ENCODE results near the gene SH2D7.
"Not testable (repeated sequence)": the region's sequence is repeated elsewhere in the genome, so short reads cannot be mapped to it uniquely, and the experiment has no call there.

SH2D7 gene

DNA sequence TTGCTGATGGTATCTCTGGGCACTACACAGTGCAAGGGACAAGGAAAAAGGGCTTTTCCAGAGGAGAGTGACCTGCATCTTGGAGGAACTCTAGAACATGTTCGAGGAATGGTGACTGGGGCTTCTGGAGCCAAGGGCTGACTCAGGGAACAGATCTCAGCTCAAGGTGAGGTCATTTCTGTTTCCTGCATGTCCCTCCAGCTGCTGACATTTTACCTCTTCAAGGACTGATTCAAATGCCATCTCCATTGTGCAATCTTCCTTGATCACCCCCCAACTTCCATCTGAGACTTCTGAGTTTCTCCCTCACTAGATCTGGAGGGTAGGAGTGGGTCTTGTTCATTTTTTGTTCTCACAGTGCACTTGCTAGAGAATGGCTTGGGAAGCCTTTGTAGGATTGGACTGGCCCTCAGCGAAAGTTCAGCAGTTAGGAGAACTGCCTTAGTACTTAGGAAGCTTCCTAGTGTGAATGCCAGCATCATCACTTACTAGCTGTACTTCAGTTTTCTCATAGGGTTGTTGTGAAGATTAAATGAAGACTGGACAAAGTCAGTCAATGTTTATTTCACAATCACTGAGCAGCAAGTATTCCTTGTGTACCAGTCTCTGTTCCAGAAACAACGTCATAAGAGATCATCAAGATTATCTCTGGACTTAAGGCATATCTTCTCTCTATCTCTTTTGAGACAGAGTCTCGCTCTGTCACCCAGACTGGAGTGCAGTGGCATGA is 54.2 kb downstream of the SH2D7 start:
- no peak for DNase-seq

DNA sequence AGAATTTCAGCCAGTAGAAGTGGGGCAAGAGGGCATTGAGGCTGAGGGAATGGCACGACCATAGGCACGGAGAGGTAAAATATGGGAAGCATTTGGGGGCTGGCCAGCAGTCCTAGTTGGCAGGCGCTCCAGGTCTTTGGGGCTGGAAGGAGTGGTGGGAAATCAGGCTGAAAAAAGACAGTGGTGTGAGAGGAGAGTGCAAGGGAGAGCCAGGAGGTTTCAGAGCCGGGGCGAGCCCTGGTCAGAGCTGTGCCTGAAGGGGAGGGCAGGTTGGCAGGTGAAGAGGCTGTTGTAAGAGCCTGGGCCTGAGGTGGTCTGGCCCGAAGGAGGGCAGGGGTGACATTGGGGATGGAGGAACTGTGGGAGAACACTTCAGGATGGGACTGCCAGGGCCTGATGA is 55.2 kb downstream of the SH2D7 start:
- DNase-seq = no peak

DNA sequence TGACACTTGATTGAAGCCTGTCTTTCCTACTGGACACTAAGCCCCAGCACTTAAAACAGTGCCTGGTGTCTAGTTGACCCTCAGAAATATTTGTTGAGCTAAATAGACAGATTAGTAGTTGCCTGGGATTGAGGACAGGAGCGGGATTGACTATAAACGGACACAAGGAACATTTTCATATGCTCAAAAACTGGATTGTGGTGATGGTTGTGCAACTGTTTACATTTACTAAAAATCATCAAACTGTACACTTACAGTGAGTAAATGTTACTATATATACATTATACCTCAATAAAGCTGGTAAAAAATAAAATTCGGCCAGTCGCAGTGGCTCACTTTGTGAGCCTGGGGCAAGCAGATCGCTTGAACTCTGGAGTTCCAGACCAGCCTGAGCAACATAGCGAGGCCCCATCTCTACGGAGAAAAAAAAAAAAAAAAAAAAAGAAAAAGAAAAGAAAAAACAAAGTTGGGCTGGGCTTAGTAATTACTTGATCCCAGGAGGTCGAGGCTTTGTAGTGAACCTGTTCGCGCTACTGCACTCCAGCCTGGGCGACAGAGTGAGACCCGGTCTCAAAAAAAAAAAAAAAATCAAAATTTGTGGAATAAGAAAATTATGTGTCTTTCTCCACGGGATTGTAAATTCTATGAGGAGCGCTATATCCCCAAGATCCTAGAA is 56.2 kb downstream of the SH2D7 start:
- DNase-seq = no peak

DNA sequence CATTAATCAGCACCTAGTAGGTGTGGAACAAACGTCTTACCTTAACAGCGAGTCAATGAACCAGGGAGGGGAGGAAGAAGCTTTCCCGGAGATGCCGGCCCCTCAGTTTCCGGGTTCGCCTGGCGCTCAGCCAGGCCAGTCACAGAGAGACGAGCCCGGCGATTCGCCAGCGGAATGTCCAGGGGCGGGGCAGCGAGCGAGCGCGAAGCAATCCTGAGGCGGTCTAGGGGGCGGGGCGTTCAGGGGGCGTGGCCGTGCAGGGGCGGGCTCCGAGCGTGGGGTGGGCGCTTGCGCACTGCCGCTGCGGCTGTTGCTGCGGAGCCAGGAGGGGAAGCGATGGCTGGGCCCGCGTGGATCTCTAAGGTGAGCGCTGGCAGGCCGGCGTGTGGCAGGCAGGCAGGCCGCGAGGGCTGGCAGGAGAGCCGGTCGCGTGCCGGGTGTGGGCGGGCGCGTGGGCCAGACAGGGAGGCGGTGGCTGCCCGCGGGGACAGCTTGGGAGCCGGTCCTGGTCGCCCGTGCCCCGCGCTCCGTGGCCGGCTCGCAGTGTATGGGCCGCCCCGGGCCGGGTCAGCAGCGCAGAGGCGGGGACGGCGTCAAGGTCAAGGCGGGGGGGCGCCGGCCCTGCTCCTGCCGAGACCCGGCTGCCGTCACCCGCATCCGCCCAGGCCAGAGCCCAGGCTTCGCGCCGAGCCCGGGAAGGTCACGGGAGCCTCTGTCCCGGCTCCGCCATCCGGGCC is 56.9 kb downstream of the SH2D7 start, which contains the start of gene IDH3A:
IDH3A (plus strand) TSS at position 295 of the 737 bp plus-strand sequence; CDS start at position 337, 42 bp downstream.
- DNase-seq = peak; percentile 99

DNA sequence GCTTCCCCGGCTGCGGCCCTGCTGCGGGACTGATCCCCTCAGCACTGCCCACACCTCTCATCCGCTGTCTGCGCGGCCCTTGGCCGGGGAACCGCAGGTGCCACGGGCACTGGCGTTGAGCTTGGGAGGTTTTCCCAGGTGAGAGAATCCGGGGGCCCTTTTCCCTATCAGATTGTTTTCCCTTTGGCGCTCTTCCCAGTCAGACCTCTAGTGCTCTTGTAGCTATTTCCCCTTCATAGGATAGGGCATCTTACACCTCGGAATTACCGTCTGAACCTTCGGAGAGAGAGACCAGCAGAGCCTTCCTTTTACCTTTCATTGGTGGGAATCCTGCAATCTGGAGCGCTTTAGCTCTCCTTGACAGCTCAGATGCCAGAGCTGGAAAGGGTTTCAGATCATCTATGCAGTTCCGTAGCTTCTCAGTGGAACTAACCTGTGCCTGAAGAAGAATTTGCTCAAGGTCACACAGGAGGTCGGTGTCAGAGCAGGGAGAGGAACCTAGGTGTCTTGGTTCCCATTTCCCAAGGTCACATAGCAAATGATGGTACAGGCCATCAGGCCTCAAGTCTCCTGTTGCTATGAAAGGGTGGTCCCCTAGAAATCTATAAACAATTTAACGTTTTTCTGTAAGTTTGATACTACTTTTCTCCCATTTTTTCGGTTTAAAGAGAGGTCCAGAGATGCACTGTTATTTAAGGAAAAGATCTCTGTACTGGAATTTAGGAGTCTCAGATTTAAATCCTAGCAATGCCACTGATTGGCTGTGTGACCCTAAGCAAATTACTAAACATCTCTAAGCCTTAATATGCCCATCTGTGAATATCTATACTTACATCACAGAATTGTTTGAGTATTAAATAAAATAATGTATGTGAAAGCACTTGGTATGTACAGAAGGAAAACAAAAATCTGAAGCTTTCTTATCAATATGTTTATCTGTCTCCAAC is 57.7 kb downstream of the SH2D7 start:
- DNase-seq = no peak

DNA sequence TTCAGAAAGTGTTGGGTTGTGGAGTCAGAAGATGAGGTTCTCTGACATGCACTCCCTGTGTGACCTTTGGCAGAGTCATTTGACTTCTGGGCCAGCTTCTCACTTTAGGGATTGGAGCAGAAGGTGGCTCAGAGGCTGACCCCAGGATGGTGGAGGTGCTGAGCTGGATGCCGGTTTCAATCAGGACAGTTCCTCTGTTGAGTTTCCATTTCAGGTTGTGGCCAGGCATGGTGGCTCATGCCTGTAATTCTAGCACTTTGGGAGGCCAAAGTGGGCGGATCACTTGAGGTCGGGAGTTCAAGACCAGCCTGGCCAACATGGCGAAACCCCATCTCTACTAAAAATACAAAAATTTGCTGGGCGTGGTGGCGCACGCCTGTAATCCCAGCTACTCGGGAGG is 58.7 kb downstream of the SH2D7 start:
- not testable (repeated sequence) for DNase-seq
